ENCODE data around the gene SORBS2. TPM values are rescaled to one million over a fixed set of nuclear protein-coding genes. Genes with fewer than 3 reads are reported as not detected.

SORBS2 gene
- total RNA-seq, 1 donor from 2014 or later: 20.0 TPM

GRCh38 chr4:185783574-185783973, 28.4 kb downstream of the SORBS2 start:
- no peak for TF ChIP-seq CTCF (IDR thresholded peaks at IDR 0.05; ENCODE audit: unreplicated experiment)
- Mint-ChIP-seq H3K36me3 (ENCODE audit: low read depth, unreplicated experiment) (no peaks in the 10 kb centered on the region), H3K4me1 (ENCODE audit: unreplicated experiment) (peaks cover 21% of the 10 kb centered on the region), H3K9me3 (ENCODE audit: unreplicated experiment) (no peaks in the 10 kb centered on the region), H3K27ac (ENCODE audit: unreplicated experiment) (no peak overlapping the region), H3K27me3 (ENCODE audit: unreplicated experiment) (peaks cover 3% of the 10 kb centered on the region), H3K4me3 (ENCODE audit: unreplicated experiment) (no peak overlapping the region)
- DNase-seq (ENCODE audit: low spot score): no peak

DNA sequence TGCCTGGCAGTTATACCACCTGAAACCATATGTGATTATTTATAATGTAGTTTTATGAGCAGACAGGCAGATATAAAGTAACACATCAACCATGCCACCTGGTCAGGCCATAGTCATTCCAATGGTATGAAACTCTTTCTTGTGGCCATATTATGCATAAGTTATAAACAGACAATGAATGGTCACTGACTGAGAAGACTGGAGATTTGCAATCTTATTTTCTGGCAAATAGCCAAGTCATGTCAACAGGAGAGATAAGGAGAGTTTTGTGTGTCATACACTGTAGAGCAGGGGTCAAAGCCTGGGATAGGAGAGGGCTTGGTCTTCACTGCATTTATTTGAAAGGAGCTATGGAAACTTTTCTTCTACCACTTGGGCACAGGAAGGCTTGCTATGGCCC, 29.5 kb downstream of the SORBS2 start:
- peaks cover 21% of the 10 kb centered on the region for H3K4me1 Mint-ChIP-seq (ENCODE audit: unreplicated experiment)
- peaks cover 3% of the 10 kb centered on the region for H3K27me3 Mint-ChIP-seq (ENCODE audit: unreplicated experiment)
- no peak for TF ChIP-seq CTCF (IDR thresholded peaks at IDR 0.05; ENCODE audit: unreplicated experiment)
- H3K27ac Mint-ChIP-seq (ENCODE audit: unreplicated experiment): no peak overlapping the region
- no peaks in the 10 kb centered on the region for H3K9me3 Mint-ChIP-seq (ENCODE audit: unreplicated experiment)
- H3K4me3 Mint-ChIP-seq (ENCODE audit: unreplicated experiment): no peak overlapping the region
- DNase-seq (ENCODE audit: low spot score): no peak
- no peaks in the 10 kb centered on the region for H3K36me3 Mint-ChIP-seq (ENCODE audit: low read depth, unreplicated experiment)

GRCh38 chr4:185781555-185782215, 30.3 kb downstream of the SORBS2 start:
- no peaks in the 10 kb centered on the region for H3K36me3 Mint-ChIP-seq (ENCODE audit: low read depth, unreplicated experiment)
- no peak overlapping the region for H3K27ac Mint-ChIP-seq (ENCODE audit: unreplicated experiment)
- no peak overlapping the region for H3K4me3 Mint-ChIP-seq (ENCODE audit: unreplicated experiment)
- H3K4me1 Mint-ChIP-seq (ENCODE audit: unreplicated experiment): peaks cover 21% of the 10 kb centered on the region
- no peak for TF ChIP-seq CTCF (IDR thresholded peaks at IDR 0.05; ENCODE audit: unreplicated experiment)
- H3K27me3 Mint-ChIP-seq (ENCODE audit: unreplicated experiment): peaks cover 3% of the 10 kb centered on the region
- DNase-seq (ENCODE audit: low spot score): no peak
- no peaks in the 10 kb centered on the region for H3K9me3 Mint-ChIP-seq (ENCODE audit: unreplicated experiment)

DNA sequence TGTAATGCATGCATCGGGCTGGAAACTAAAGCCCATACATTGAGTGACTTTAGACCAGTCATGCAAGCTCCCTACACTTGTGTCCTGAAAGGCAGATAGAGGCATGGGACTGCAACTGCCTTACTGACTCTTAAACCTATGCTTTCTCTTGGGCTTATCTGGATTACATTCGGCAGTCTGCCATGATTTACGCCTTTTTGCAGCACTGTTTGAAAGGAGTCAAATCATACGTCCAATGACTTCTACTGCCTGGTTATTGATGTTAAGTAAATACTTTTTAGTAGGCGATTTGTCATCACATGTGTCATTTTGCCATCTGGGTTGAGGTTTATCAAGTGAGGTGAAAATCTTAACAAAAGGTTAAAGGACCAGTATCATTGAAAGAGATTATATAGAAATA, 31.5 kb downstream of the SORBS2 start:
- H3K27ac Mint-ChIP-seq (ENCODE audit: unreplicated experiment): no peak overlapping the region
- no peak for DNase-seq (ENCODE audit: low spot score)
- peaks cover 25% of the 10 kb centered on the region for H3K4me1 Mint-ChIP-seq (ENCODE audit: unreplicated experiment)
- H3K9me3 Mint-ChIP-seq (ENCODE audit: unreplicated experiment): no peaks in the 10 kb centered on the region
- no peaks in the 10 kb centered on the region for H3K36me3 Mint-ChIP-seq (ENCODE audit: low read depth, unreplicated experiment)
- H3K27me3 Mint-ChIP-seq (ENCODE audit: unreplicated experiment): peaks cover 3% of the 10 kb centered on the region
- no peak overlapping the region for H3K4me3 Mint-ChIP-seq (ENCODE audit: unreplicated experiment)
- no peak for TF ChIP-seq CTCF (IDR thresholded peaks at IDR 0.05; ENCODE audit: unreplicated experiment)

- Mint-ChIP-seq H3K9me3 (ENCODE audit: unreplicated experiment) (no peaks in the 10 kb centered on the region), H3K27ac (ENCODE audit: unreplicated experiment) (peak overlapping the region; percentile 3), H3K4me3 (ENCODE audit: unreplicated experiment) (no peak overlapping the region), H3K4me1 (ENCODE audit: unreplicated experiment) (peaks cover 26% of the 10 kb centered on the region), H3K27me3 (ENCODE audit: unreplicated experiment) (peaks cover 2% of the 10 kb centered on the region), H3K36me3 (ENCODE audit: low read depth, unreplicated experiment) (no peaks in the 10 kb centered on the region)
- DNase-seq (ENCODE audit: low spot score): no peak
- TF ChIP-seq CTCF (IDR thresholded peaks at IDR 0.05; ENCODE audit: unreplicated experiment): no peak
Measured at GRCh38 chr4:185779517-185779916, 32.5 kb downstream of the SORBS2 start.

Measured in endothelial cell (in vitro differentiated cells).